Stomach (tissue), 4 donors: ENCODE results near the gene CYP2J2.

ENCODE experiments used
- EP300 ChIP-seq: sonication (generic); formaldehyde crosslinking; IDR thresholded peaks from one replicate; pipeline ENCODE4 v1.6.1; 2017; ENCODE audit warnings: antibody characterized with exemption
- POLR2A ChIP-seq, 4 donors: fragments of 450-650 bp; IDR thresholded peaks; one replicate each; pipeline ENCODE4 v1.6.1; 2016; ENCODE audit warnings: antibody characterized with exemption in 4 of 4, control low read depth in 2 of 4, mild to moderate bottlenecking in 1 of 4, moderate library complexity in 1 of 4
- POLR2AphosphoS5 ChIP-seq, 3 donors: sonication (generic); formaldehyde crosslinking; IDR thresholded peaks; one replicate each; pipeline ENCODE4 v1.6.1; 2016; ENCODE audit warnings: antibody characterized with exemption in 3 of 3
- TF ChIP-seq, protein P1 (sequence below), 7 experiments: fragments of 450-650 bp in 4 of 7; fragments of 200-600 bp in 3 of 7; sonication (generic) in 3 of 7; IDR thresholded peaks; one replicate each; pipeline ENCODE4 v1.5.1; 2016 to 2019; ENCODE audit warnings: antibody characterized with exemption in 7 of 7, control low read depth in 2 of 7, mild to moderate bottlenecking in 1 of 7

- TF ChIP-seq EP300 (no peak), POLR2AphosphoS5 (IDR thresholded peaks at IDR 0.05) (no peak), POLR2A (IDR thresholded peaks at IDR 0.05) (no peak)
- TF ChIP-seq, protein P1, sequence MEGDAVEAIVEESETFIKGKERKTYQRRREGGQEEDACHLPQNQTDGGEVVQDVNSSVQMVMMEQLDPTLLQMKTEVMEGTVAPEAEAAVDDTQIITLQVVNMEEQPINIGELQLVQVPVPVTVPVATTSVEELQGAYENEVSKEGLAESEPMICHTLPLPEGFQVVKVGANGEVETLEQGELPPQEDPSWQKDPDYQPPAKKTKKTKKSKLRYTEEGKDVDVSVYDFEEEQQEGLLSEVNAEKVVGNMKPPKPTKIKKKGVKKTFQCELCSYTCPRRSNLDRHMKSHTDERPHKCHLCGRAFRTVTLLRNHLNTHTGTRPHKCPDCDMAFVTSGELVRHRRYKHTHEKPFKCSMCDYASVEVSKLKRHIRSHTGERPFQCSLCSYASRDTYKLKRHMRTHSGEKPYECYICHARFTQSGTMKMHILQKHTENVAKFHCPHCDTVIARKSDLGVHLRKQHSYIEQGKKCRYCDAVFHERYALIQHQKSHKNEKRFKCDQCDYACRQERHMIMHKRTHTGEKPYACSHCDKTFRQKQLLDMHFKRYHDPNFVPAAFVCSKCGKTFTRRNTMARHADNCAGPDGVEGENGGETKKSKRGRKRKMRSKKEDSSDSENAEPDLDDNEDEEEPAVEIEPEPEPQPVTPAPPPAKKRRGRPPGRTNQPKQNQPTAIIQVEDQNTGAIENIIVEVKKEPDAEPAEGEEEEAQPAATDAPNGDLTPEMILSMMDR (IDR thresholded peaks at IDR 0.05): no peak
These were observed 41.2 kb upstream of the CYP2J2 start for GRCh38 chr1:59967780-59968179.
